ENCODE data around the gene LRRTM4.

- TF ChIP-seq CTCF (IDR thresholded peaks at IDR 0.05) (no peak), POLR2A (IDR thresholded peaks at IDR 0.05) (no peak), POLR2AphosphoS5 (IDR thresholded peaks at IDR 0.05; ENCODE audit: insufficient read depth in 1 of 2, low read depth in 1 of 2) (no peak)
Measured at GRCh38 chr2:77001895-77002294, 520.3 kb downstream of the LRRTM4 start.

Data from vagina (tissue), 2 donors.